Mesothelial cell of epicardium (in vitro differentiated cells): ENCODE results near the gene SLC15A4. TPM values are rescaled to one million over a fixed set of nuclear protein-coding genes. Genes with fewer than 3 reads are reported as not detected.

Experiments
- DNase-seq, 2 experiments: peaks; one replicate each; pipeline ENCODE4 v3.0.0; 2021; ENCODE audit warnings: low spot score in 2 of 2; ENCODE audit not compliant: unreplicated experiment in 2 of 2
- H3K27ac Mint-ChIP-seq: 2 replicates; pipeline ENCODE4 v1.8.0; 2021; ENCODE audit warnings: mixed read lengths
- H3K27me3 Mint-ChIP-seq: 2 replicates; pipeline ENCODE4 v1.8.0; 2021; ENCODE audit warnings: low read depth, mixed read lengths
- H3K36me3 Mint-ChIP-seq: 2 replicates; pipeline ENCODE4 v1.8.0; 2021; ENCODE audit warnings: mixed read lengths
- H3K4me1 Mint-ChIP-seq: 2 replicates; pipeline ENCODE4 v1.8.0; 2021; ENCODE audit warnings: mixed read lengths
- H3K4me3 Mint-ChIP-seq: 2 replicates; pipeline ENCODE4 v1.8.0; 2021; ENCODE audit warnings: mild to moderate bottlenecking, moderate library complexity, mixed read lengths
- H3K9me3 Mint-ChIP-seq: 2 replicates; pipeline ENCODE4 v1.8.0; 2021; ENCODE audit warnings: mixed read lengths
- total RNA-seq: library from RNA; stranded (reverse); gene quantifications from 3 replicates; pipeline ENCODE4 v1.2.1, GENCODE V29; 2021
- TF ChIP-seq, protein P1 (sequence below): fragments of 200-600 bp; sonication (generic); IDR thresholded peaks from one replicate; pipeline ENCODE4 v1.5.0; 2021; ENCODE audit warnings: antibody characterized with exemption; ENCODE audit not compliant: unreplicated experiment

The SLC15A4 gene
- total RNA-seq: 26.1 to 26.6 TPM (median 26.5 TPM) in 3 replicates

DNA sequence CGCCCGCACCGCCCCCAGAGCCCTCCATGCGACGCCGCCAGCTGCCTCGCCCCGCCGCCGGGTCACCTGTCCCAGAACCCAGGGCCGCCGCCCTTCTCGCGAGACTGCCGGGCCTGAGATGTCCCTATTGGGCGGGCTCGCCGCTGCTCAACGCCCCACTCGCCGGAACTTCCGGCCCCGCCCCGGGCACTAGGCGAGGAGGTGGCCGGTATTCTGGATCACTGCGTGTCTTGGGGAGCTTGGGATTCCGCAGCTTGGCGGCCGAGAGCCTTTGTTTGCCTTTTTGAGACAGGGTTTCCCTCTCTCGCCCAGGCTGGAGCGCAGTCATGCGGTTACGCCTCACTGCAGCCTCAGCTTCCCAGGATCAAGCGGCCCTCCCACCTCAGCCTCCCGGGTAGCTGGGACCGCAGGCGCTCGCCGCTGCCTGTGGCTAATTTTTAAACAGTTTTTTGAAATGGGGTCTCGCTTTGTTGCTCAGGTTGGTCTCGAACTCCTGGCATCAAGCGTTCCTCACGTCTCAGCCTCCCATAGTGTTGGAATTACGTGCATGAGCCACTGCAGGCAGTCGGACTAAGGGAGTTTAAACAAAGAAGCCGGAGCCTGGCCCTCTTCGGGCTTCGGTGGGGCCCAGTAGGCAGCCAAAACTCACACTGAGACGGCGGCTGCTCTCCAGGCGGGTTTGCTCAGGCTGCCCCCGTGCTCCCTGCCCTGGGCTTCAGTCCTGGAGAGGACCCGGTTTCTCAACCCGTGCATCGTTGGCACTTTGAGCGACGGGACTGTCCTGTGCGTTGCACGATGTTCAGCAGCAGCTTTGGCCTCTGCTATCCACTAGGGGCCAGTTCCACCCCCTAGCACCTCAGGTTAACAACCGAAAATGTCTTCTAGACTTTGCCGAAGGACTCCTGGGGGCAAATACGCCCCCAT is at the start of gene SLC15A4:
Gene SLC15A4, minus strand, starts transcription at position 43 of the 924 bp plus-strand sequence. Its CDS starts 15 bp downstream, at position 28.
- peak within 1 kb of the TSS; percentile 91 for H3K4me3 Mint-ChIP-seq
- H3K4me1 Mint-ChIP-seq: peaks cover 22% of the 10 kb centered on the region
- peak within 1 kb of the TSS; percentile 98 for H3K27ac Mint-ChIP-seq
- no peaks in the 10 kb centered on the region for H3K27me3 Mint-ChIP-seq
- H3K9me3 Mint-ChIP-seq: peaks cover 6% of the 10 kb centered on the region
- H3K36me3 Mint-ChIP-seq: peaks cover 9% of the 10 kb centered on the region
- TF ChIP-seq, protein P1, sequence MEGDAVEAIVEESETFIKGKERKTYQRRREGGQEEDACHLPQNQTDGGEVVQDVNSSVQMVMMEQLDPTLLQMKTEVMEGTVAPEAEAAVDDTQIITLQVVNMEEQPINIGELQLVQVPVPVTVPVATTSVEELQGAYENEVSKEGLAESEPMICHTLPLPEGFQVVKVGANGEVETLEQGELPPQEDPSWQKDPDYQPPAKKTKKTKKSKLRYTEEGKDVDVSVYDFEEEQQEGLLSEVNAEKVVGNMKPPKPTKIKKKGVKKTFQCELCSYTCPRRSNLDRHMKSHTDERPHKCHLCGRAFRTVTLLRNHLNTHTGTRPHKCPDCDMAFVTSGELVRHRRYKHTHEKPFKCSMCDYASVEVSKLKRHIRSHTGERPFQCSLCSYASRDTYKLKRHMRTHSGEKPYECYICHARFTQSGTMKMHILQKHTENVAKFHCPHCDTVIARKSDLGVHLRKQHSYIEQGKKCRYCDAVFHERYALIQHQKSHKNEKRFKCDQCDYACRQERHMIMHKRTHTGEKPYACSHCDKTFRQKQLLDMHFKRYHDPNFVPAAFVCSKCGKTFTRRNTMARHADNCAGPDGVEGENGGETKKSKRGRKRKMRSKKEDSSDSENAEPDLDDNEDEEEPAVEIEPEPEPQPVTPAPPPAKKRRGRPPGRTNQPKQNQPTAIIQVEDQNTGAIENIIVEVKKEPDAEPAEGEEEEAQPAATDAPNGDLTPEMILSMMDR: no peak
- peak; percentile 89 to 95 for DNase-seq

DNA sequence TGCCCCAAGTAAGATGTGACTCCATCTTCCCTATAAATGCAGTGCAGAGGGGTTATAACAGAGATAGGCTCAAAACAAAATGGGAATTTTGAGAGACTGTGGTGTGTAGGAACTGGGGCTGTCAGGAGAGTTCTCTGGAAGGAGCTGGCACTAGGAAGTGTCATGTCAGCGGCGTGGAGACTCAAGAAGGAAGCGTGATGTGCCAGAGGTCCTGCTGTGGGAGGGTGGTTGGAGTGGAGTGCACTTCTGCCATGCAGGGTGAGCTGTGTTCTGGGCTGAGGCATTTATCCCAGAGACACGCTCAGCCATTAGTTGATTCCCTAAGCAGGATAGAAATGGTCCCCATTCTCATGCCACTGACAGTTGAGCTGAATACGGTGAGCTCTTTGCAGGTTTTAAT is 48.5 kb upstream of the SLC15A4 start:
- TF ChIP-seq, protein P1: no peak
- H3K9me3 Mint-ChIP-seq: peaks cover 18% of the 10 kb centered on the region
- no peaks in the 10 kb centered on the region for H3K4me1 Mint-ChIP-seq
- no peak overlapping the region for H3K27ac Mint-ChIP-seq
- no peaks in the 10 kb centered on the region for H3K27me3 Mint-ChIP-seq
- H3K4me3 Mint-ChIP-seq: no peak overlapping the region
- DNase-seq: no peak
- peaks cover 2% of the 10 kb centered on the region for H3K36me3 Mint-ChIP-seq

DNA sequence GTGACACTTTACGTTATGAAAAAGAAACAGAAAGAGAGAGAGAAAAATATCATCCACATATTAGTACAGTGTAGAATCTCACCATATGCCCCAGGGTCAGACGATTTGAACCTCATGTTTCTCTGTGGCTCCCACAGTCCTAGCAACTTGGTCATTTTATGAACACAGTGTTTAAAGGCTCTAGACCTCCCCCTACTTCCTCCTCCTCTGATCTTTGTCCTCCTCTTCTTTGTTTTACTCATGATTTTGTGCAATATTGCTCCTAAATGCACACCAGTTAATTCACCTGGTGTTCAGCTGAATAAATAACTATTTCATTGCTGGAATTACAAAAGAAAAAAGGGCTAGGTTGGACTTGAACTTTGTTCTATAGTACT is 47.7 kb upstream of the SLC15A4 start:
- Mint-ChIP-seq H3K4me1 (no peaks in the 10 kb centered on the region), H3K4me3 (no peak overlapping the region), H3K27ac (no peak overlapping the region), H3K9me3 (peaks cover 11% of the 10 kb centered on the region), H3K27me3 (no peaks in the 10 kb centered on the region), H3K36me3 (no peaks in the 10 kb centered on the region)
- no peak for DNase-seq
- TF ChIP-seq, protein P1: no peak

DNA sequence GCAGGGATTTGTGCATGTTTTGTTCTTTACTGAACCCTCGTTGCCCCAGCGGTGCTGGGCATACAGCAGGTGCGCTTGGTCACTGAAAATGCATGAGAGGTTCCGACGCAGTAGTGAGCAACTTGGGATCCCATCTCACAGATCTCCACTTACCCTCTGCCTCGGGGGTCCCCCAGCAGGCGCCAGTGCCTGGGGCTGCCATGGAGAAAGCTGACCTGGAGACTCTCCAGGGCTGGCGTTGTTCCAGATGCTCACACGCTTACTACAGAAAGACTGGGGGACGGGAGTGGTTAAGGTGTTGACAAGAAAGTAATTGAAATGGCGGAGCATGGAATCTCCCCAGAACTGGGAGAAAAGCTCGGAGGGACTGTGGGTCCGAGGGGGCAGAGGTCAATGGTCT is 43.7 kb upstream of the SLC15A4 start:
- Mint-ChIP-seq H3K4me1 (no peaks in the 10 kb centered on the region), H3K36me3 (no peaks in the 10 kb centered on the region), H3K4me3 (no peak overlapping the region), H3K27ac (no peak overlapping the region), H3K9me3 (no peaks in the 10 kb centered on the region), H3K27me3 (peaks cover 1% of the 10 kb centered on the region)
- no peak for DNase-seq
- TF ChIP-seq, protein P1: no peak

DNA sequence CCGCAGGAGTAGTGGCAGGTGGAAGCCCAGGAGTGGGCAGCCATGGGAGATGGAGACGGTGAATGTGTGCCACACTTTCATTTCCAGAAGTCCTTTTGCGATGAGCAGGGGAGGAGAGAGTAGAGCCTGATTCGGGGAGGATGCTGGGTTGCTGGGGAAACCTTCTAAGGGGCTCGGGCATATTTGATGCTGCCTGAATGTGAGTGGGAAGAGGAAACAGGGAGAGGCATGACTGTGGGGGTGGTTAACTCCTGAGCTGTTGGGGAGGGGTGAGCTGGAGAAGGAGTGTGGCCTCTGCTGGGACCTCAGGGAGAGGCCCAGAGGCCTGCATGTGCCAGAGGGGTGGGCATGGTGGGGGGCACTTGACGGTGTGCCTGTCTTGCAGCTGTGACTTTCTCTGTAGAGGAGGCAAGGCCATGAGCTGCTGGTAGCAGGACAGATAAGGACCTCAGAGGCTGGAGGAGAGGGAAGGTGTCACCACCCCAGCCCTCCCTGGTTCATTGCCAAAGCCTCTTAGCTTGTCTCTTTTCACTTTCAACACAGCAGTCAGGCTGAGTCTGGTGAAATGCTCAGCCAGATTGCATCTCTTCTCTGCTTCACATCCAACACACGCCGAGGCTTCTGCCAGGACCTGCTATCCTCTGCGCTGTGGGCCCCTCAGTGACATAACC is 40.9 kb upstream of the SLC15A4 start:
- Mint-ChIP-seq H3K4me3 (no peak overlapping the region), H3K27me3 (peaks cover 4% of the 10 kb centered on the region), H3K9me3 (no peaks in the 10 kb centered on the region), H3K27ac (no peak overlapping the region), H3K4me1 (no peaks in the 10 kb centered on the region), H3K36me3 (no peaks in the 10 kb centered on the region)
- TF ChIP-seq, protein P1: no peak
- no peak for DNase-seq
